Activated naive CD4-positive, alpha-beta T cell treated with anti-CD3 and anti-CD28 coated beads, Interleukin-2, amount 10 ng/mL, durations not matched to agents 7 days and 5 days (primary cell): ENCODE data around the gene SLC4A5.
"Not testable (repeated sequence)": the region's sequence is repeated elsewhere in the genome, so short reads cannot be mapped to it uniquely, and the experiment has no call there.

Experiments
- CTCF ChIA-PET: fragments of 350-600 bp; sonication (Branson Sonifier 250); formaldehyde crosslinking; loops from one replicate; lab custom pipeline; 2021; ENCODE audit warnings: antibody characterized with exemption; lab: Charles Lee
- DNase-seq: peaks from one replicate; pipeline ENCODE4 v3.0.0-alpha.2; 2020
- H3K27ac Mint-ChIP-seq: one replicate; pipeline ENCODE4 v1.8.0; 2021; ENCODE audit warnings: mild to moderate bottlenecking, moderate library complexity, mixed read lengths
- H3K27me3 Mint-ChIP-seq: one replicate; pipeline ENCODE4 v1.8.0; 2021; ENCODE audit warnings: mild to moderate bottlenecking, mixed read lengths
- H3K36me3 Mint-ChIP-seq: one replicate; pipeline ENCODE4 v1.8.0; 2021; ENCODE audit warnings: mixed read lengths
- H3K4me1 Mint-ChIP-seq: one replicate; pipeline ENCODE4 v1.8.0; 2021; ENCODE audit warnings: mixed read lengths
- H3K4me3 Mint-ChIP-seq: one replicate; pipeline ENCODE4 v1.8.0; 2021; ENCODE audit warnings: mild to moderate bottlenecking, moderate library complexity, mixed read lengths
- H3K9me3 Mint-ChIP-seq: one replicate; pipeline ENCODE4 v1.8.0; 2021; ENCODE audit warnings: mixed read lengths

The SLC4A5 gene

DNA sequence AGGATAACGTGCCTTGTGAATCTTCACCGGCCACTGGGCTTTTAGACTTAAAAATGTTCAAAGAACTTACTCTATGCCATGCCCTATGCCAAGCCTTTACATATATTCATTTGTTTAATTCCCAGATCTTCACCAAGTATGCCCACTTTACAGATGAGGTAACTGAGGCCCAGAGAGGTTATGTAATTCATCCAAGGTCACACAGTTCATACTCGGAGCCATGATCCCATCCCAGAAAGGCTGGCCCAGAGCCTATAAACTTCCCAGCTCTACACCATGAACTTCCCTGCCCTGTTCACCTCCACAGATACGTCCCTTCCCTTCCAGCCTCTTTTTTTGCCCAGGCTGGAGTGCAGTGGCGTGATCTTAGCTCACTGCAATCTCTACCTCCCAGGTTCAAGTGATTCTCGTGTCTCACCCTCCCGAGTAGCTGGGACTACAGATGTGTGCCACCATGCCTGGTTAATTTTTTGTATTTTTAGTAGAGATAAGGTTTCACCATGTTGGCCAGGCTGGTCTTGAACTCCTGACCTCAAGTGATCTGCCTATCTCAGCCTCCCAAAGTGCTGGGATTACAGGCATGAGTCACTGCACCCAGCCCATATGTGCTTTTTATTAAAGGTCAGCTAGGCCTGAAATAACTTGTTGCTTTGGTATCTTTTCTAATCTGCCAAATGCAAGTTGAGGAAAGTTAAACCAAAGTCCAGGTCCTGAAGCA lies 100.7 kb downstream of the SLC4A5 start:
- no peak overlapping the region for H3K27ac Mint-ChIP-seq
- H3K9me3 Mint-ChIP-seq: no peaks in the 10 kb centered on the region
- H3K36me3 Mint-ChIP-seq: no peaks in the 10 kb centered on the region
- CTCF ChIA-PET: interaction anchor here (2.0 kb wide), 1 partner anchor 93 kb away, joined by 7 read pairs; no protein-coding TSS in a partner anchor
- H3K4me1 Mint-ChIP-seq: no peaks in the 10 kb centered on the region
- H3K27me3 Mint-ChIP-seq: peaks cover 11% of the 10 kb centered on the region
- no peak for DNase-seq
- H3K4me3 Mint-ChIP-seq: no peak overlapping the region

DNA sequence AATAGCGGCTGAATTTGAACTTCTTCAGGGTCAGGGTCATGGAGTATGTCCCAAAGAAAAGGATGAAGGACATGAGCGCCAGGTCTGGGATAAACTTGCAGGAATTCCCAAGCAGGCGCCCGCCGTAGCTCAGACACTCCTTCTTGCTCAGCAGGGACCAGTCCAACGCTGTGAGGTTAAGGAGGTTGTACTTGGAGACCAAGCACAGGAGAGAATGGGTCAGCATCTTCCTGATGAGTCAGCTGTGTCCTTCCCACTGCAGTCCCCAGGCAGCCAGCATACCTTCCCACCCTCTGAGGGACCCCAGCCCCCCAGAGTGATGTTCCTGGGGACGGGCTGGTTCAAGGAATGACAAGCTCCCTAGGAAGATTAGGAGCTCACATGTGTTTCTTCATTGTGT lies 103.9 kb downstream of the SLC4A5 start:
- H3K9me3 Mint-ChIP-seq: no peaks in the 10 kb centered on the region
- no peak overlapping the region for H3K27ac Mint-ChIP-seq
- no peak overlapping the region for H3K4me3 Mint-ChIP-seq

DNA sequence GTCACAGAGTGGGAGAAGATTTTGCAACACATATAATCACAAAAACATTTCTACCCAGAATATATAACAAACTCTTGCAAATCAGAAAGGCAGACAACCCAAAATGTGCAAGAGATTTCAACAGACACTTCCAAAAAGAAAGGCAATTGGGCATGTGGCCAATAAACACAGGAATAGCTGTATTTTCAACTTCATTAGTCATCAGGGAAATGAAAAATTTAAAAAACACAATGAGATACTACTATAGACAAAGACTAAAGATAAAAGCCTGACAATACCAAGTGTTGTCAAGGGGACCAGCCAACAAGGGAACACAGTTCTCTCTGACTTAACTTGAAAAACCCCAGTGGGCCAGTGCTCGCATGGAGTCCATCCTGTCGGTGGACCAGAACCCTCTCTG lies 104.3 kb downstream of the SLC4A5 start:
- H3K27me3 Mint-ChIP-seq: peaks cover 11% of the 10 kb centered on the region
- no peak overlapping the region for H3K27ac Mint-ChIP-seq
- H3K4me3 Mint-ChIP-seq: no peak overlapping the region
- H3K4me1 Mint-ChIP-seq: no peaks in the 10 kb centered on the region
- no peaks in the 10 kb centered on the region for H3K36me3 Mint-ChIP-seq
- CTCF ChIA-PET: interaction anchor here (1.8 kb wide), 1 partner anchor 11 kb away, joined by 4 read pairs; no protein-coding TSS in a partner anchor
- H3K9me3 Mint-ChIP-seq: no peaks in the 10 kb centered on the region
- no peak for DNase-seq

More for the DNA sequence above, 103.9 kb downstream of the SLC4A5 start:
- Mint-ChIP-seq H3K27me3 (peaks cover 12% of the 10 kb centered on the region), H3K36me3 (no peaks in the 10 kb centered on the region), H3K4me1 (no peaks in the 10 kb centered on the region)
- DNase-seq: peak; percentile 10
- CTCF ChIA-PET: interaction anchor here (1.8 kb wide), 1 partner anchor 11 kb away, joined by 4 read pairs; no protein-coding TSS in a partner anchor

DNA sequence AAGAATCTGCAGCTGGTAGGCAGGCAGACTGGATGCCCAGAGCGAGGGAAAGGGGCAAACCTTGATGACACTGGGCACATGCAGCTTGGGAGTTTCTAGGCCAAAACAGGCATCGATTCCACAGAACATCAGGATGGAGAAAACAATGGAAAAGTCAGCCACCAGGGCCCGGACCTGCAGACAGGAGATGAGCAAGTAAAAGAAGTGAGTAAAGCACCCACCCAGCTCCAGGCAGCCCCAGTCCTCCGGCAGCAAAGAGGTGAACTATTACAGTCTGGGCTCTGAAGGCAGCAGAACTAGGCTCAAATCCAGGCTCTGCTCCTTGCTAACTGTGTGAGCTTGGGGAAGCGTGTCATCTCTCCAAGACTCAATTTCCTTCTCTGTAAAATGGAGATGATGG lies 108.2 kb downstream of the SLC4A5 start:
- Mint-ChIP-seq H3K9me3 (no peaks in the 10 kb centered on the region), H3K4me1 (no peaks in the 10 kb centered on the region), H3K4me3 (no peak overlapping the region), H3K36me3 (no peaks in the 10 kb centered on the region), H3K27me3 (peaks cover 9% of the 10 kb centered on the region), H3K27ac (no peak overlapping the region)
- CTCF ChIA-PET: interaction anchor here (1.7 kb wide), 1 partner anchor 15 kb away, joined by 6 read pairs; no protein-coding TSS in a partner anchor
- no peak for DNase-seq

DNA sequence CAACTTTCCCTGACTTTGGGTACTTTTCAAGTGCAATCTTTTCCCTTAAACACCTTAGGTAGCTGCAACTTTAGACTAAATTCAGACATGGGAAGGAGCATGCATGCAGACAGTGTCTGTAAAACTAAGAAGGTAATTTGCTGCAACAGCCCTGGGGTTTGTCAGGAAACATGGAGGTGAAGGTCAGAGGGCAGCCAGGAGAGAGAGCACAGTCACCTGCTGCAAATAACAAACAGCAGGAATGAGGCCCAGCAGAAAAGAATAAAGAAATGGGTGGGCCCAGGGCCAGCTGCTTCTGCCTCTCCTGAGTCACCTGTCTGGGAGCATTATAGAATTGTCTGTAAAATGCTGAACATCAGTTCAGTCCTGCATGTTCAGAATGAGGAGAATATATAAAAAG lies 109.6 kb downstream of the SLC4A5 start:
- Mint-ChIP-seq H3K4me1 (no peaks in the 10 kb centered on the region), H3K27ac (no peak overlapping the region), H3K27me3 (peaks cover 4% of the 10 kb centered on the region), H3K4me3 (no peak overlapping the region), H3K36me3 (no peaks in the 10 kb centered on the region), H3K9me3 (no peaks in the 10 kb centered on the region)
- DNase-seq: no peak
- CTCF ChIA-PET: interaction anchor here (1.0 kb wide), 1 partner anchor 16 kb away, joined by 3 read pairs; no protein-coding TSS in a partner anchor

DNA sequence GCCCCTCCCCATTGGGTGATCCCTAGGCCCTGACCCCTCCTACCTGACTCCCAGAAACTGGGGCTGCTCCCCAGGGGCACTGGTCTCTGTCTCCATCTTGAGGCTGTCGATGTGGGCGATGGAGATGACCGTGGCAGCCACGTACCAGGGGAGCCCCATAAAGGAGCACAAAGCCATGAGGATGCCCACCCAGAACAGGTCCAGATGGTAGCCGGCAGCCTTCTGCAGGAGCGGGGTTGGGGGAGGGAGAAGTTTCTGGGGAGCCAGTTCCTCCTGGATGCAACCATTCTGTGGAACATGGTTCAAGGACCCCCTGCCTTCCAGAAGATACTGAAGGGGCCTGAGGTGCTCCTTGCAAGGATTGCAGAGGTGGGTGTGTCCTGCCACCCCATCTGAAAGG lies 110.8 kb downstream of the SLC4A5 start:
- no peak for DNase-seq
- H3K9me3 Mint-ChIP-seq: no peaks in the 10 kb centered on the region
- CTCF ChIA-PET: no interaction called here
- H3K27ac Mint-ChIP-seq: no peak overlapping the region
- H3K27me3 Mint-ChIP-seq: peaks cover 4% of the 10 kb centered on the region
- H3K4me3 Mint-ChIP-seq: no peak overlapping the region
- H3K36me3 Mint-ChIP-seq: no peaks in the 10 kb centered on the region
- H3K4me1 Mint-ChIP-seq: no peaks in the 10 kb centered on the region

DNA sequence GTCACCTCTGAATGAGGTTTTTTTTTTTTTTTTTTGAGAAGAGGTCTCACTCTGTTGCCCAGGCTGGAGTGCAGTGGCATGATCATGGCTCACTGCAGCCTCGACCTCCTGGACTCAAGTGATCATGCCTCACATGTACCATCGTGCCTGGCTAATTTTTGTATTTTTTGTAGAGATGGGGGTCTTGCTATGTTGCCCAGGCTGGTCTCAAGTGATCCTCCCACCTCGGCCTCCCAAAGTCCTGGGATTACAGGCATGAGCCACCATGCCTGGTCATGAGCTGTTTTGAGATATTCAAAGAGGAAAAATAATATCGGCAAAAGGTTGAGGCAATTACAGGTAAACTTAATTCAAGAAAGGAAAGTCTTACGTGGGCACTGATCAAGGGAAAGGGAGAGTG lies 113.4 kb downstream of the SLC4A5 start:
- CTCF ChIA-PET, H3K9me3 Mint-ChIP-seq, H3K4me3 Mint-ChIP-seq, H3K27ac Mint-ChIP-seq, H3K36me3 Mint-ChIP-seq, H3K4me1 Mint-ChIP-seq, DNase-seq, H3K27me3 Mint-ChIP-seq: not testable (repeated sequence)

DNA sequence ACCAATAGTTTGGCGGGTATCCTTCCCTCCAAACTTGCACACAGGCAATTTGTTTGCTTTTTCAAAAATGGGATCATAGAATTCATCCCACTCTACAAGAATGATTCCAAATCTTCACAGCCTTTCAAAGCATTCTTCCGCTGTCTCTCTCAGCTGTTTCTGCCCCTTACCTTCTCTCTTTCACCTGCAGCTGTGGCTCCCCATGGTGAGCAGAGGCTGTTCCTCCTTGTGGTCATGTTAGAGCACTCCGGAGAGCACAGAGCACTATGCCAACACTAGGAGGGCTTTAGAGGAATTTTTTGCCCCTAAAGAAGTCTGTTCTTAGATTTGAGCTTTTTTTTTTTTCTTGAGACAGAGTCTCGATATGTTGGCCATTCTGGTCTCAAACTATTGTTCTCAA lies 114.4 kb downstream of the SLC4A5 start:
- CTCF ChIA-PET: interaction anchor here (1.1 kb wide), 1 partner anchor 21 kb away, joined by 4 read pairs; no protein-coding TSS in a partner anchor
- H3K27me3 Mint-ChIP-seq: no peaks in the 10 kb centered on the region
- no peaks in the 10 kb centered on the region for H3K9me3 Mint-ChIP-seq
- H3K27ac Mint-ChIP-seq: no peak overlapping the region
- peaks cover 2% of the 10 kb centered on the region for H3K36me3 Mint-ChIP-seq
- H3K4me1 Mint-ChIP-seq: peaks cover under 1% of the 10 kb centered on the region
- no peak overlapping the region for H3K4me3 Mint-ChIP-seq
- no peak for DNase-seq

DNA sequence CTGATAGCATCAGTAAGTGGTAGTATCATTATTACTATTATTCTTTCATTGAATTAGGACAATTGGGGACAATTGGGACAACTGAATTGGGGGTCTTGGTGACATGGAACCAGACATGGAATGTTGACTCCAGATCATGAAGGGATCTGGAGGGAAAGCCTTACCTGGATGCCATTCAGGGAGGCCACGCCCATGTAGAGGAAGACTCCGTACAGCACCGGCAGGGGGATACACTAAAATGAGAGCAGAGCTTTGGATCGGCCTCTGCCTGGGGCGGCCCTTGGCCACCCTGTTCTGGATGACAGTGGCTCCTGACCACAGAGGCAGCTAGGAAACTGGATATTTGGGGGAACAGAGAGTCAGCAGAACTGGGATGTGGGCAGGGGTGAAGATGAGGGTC lies 115.6 kb downstream of the SLC4A5 start:
- Mint-ChIP-seq H3K4me3 (no peak overlapping the region), H3K27ac (no peak overlapping the region), H3K4me1 (peaks cover 3% of the 10 kb centered on the region), H3K9me3 (no peaks in the 10 kb centered on the region), H3K36me3 (peaks cover 2% of the 10 kb centered on the region), H3K27me3 (no peaks in the 10 kb centered on the region)
- CTCF ChIA-PET: interaction anchor here (1.3 to 1.4 kb wide), 2 partner anchors 22 to 107 kb away, joined by 3 to 5 read pairs; no protein-coding TSS in a partner anchor
- DNase-seq: no peak

DNA sequence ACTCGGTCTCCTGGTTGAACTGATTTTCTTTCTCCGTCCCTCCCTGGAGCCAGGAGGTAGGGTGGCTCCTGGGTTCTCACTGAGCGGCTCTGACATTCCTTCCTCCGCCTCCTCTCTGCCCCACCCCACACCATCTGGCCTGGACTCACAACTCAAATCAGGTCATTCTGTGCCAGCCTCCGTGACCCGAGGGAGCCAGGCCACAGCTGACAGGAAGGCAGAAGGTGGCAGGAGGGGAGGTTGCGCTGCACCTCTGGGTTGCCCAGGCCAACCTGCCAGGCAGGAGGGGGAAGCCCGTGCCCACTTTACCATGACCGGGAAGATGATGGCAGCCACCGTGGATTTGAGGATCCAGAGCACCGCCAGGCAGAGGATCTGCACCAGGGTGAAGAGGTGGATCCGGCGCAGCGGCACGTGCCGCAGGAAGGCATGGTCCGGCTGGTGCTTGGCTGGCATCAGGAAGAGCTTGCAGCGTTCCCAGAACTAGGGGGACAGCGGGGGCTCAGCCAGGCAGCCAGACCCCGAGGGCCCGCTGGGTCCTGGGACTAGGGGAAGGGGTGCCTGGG lies 116.5 kb downstream of the SLC4A5 start:
- no peak overlapping the region for H3K27ac Mint-ChIP-seq
- DNase-seq: no peak
- CTCF ChIA-PET: interaction anchor here (1.3 to 1.4 kb wide), 2 partner anchors 23 to 108 kb away, joined by 3 to 5 read pairs; no protein-coding TSS in a partner anchor
- H3K4me3 Mint-ChIP-seq: no peak overlapping the region
- H3K4me1 Mint-ChIP-seq: peaks cover 3% of the 10 kb centered on the region
- no peaks in the 10 kb centered on the region for H3K9me3 Mint-ChIP-seq
- peaks cover 2% of the 10 kb centered on the region for H3K36me3 Mint-ChIP-seq
- H3K27me3 Mint-ChIP-seq: no peaks in the 10 kb centered on the region

DNA sequence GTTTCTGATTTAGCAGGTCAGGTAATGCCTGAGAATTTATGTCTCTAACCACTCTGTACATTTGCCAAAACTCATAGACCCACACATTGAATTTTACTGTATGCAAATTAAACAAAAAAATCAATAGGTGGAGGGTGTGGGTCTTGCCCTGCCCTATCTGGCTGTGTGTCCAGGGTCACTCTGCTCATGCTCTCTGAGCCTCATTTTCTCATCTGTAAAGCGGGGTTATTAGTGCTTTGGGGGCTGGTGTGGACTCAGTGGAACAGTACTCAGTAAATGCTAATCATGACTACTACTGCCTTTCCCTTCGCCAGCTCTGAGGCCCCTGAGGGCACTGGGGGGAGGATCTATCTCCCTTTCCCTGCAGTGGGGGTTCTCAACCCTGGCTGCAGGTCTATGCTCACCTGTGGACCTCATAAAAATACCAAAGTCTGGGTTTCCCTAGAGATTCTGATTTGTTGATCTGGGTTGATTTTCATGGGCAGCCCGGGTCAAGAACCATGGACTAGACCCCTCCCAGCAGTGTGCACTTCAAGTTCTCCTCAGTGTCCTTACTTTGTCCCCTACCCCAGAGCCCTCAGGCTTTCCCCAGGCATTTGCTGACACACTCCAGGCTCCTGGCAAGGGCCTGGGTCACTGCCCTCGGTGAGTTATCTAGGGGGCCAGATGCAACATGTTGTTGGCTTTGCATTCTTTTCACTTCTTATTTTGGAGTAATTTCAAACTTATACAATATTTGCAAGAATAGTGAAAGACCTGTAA lies 117.3 kb downstream of the SLC4A5 start:
- H3K27me3 Mint-ChIP-seq: no peaks in the 10 kb centered on the region
- CTCF ChIA-PET: no interaction called here
- H3K9me3 Mint-ChIP-seq: no peaks in the 10 kb centered on the region
- H3K36me3 Mint-ChIP-seq: peaks cover 5% of the 10 kb centered on the region
- peaks cover 3% of the 10 kb centered on the region for H3K4me1 Mint-ChIP-seq
- no peak for DNase-seq
- no peak overlapping the region for H3K27ac Mint-ChIP-seq
- no peak overlapping the region for H3K4me3 Mint-ChIP-seq

DNA sequence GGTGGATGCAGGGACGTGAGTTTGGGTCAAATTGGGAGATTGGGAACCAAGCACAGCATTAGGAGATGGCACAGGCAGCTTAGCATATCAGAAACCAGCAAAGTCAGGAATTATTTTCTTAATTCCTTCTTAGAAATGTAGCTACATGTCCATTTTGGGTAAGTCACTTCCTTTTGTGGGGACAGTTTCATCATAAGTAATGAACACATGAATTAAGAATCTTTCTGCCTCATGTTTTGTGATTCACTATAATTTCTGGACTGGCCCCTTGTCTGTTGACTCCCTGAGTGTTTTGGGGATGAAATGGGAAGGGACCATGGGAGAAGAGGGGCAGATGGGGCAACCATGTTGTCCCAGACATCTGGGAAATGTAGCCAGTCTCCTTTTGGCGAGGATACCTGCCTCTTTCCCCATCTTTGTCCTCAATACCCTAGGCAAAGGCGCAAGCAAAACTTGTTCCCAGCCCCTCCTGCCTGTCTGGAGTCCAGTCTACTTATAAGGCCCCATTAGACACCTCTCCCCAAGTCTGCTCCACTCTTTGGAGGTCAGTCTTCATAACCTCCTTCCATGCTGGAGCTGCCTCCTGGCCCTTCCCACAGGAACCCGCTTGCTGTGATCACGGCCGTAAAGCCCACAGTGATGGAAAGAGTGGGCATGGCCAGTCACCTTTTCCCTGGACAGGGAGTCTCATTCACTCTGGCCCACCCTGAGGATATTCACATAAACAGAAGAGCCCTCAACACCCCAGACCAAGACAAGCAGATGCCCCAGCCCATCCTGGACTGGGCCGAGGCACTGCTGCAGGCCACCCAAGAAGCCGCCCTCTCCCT lies 119.1 kb downstream of the SLC4A5 start:
- peaks cover 3% of the 10 kb centered on the region for H3K4me1 Mint-ChIP-seq
- H3K27ac Mint-ChIP-seq: no peak overlapping the region
- no peaks in the 10 kb centered on the region for H3K9me3 Mint-ChIP-seq
- no peaks in the 10 kb centered on the region for H3K27me3 Mint-ChIP-seq
- CTCF ChIA-PET: no interaction called here
- DNase-seq: no peak
- H3K4me3 Mint-ChIP-seq: no peak overlapping the region
- H3K36me3 Mint-ChIP-seq: peaks cover 11% of the 10 kb centered on the region

DNA sequence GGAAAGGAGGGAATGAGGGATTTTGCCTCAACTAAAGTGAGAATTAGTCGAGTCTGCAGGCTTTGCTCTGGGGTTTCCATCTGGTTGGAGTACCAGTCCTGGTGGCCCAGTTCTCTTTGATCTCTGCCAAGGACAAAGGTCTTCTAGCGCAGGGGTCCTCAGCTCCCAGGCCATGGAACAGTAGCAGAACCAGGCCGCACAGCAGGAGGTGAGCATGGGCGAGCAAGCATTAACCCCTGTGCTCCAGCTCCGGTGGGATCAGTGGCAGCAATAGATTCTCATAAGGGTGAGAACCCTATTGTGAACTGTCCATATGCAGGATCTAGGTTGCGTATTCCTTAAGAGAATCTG lies 120.9 kb downstream of the SLC4A5 start:
- Mint-ChIP-seq H3K36me3 (peaks cover 17% of the 10 kb centered on the region), H3K9me3 (no peaks in the 10 kb centered on the region), H3K27ac (no peak overlapping the region), H3K4me1 (peaks cover 3% of the 10 kb centered on the region), H3K4me3 (no peak overlapping the region), H3K27me3 (no peaks in the 10 kb centered on the region)
- no peak for DNase-seq
- CTCF ChIA-PET: no interaction called here
